ENCODE results near the gene STPG3. TPM values are rescaled to one million over a fixed set of nuclear protein-coding genes. Genes with fewer than 3 reads are reported as not detected.
A peak's percentile ranks its signal among the peaks of the same experiment; 100 is the strongest.

STPG3 gene
- total and polyA plus RNA-seq, 2 of the 8 experiments (the other 6 are each of a cell fraction or from before 2014, with no cell fraction given): not detected

- TF ChIP-seq USF2 (IDR thresholded peaks at IDR 0.05; ENCODE audit: low read length) (no peak), SAP30 (IDR thresholded peaks at IDR 0.05; ENCODE audit: insufficient read depth, insufficient replicate concordance, low read length) (no peak), KDM5A (IDR thresholded peaks at IDR 0.05; ENCODE audit: low read length) (no peak), ASH2L (IDR thresholded peaks at IDR 0.05; ENCODE audit: low read length) (peak; percentile 24), NRF1 (IDR thresholded peaks at IDR 0.05; ENCODE audit: low read depth, low read length) (no peak), KDM1A (IDR thresholded peaks at IDR 0.05; ENCODE audit: borderline replicate concordance, low read length) (no peak; the same call in 1 of the 2 replicates), RFX5 (IDR thresholded peaks at IDR 0.05; ENCODE audit: borderline replicate concordance, low read depth, low read length) (no peak), TCF12 (IDR thresholded peaks at IDR 0.05; ENCODE audit: low read depth, low read length) (no peak)
These were observed 50.2 kb downstream of the STPG3 start (continued) for GRCh38 chr9:137301081-137301947.

Measured in H1 (cell line).